Mesenchymal stem cell (in vitro differentiated cells and primary cell): ENCODE measurements around the gene DAP3.
"Not testable (repeated sequence)": the region's sequence is repeated elsewhere in the genome, so short reads cannot be mapped to it uniquely, and the experiment has no call there.

ENCODE experiments used
- DNase-seq: peaks from one replicate; pipeline ENCODE4 v3.0.0-alpha.2; 2013
- H2AFZ ChIP-seq: one replicate; pipeline ENCODE4 v1.6.1; 2013; ENCODE audit warnings: low read depth, mild to moderate bottlenecking, control low read depth, inconsistent platforms, low read length, moderate library complexity
- H2AK5ac ChIP-seq: 2 replicates; pipeline ENCODE4 v1.6.1; 2013; ENCODE audit warnings: low read length, moderate library complexity, mild to moderate bottlenecking, inconsistent platforms; ENCODE audit not compliant: severe bottlenecking
- H2BK120ac ChIP-seq: one replicate; pipeline ENCODE4 v1.6.1; 2013; ENCODE audit warnings: low read depth, mild to moderate bottlenecking, inconsistent platforms, low read length, moderate library complexity
- H2BK12ac ChIP-seq, 2 experiments: one replicate each; pipeline ENCODE4 v1.6.1; 2013; ENCODE audit warnings: inconsistent platforms in 2 of 2, low read length in 2 of 2, mild to moderate bottlenecking in 2 of 2, moderate library complexity in 2 of 2, control low read depth in 1 of 2
- H2BK15ac ChIP-seq: one replicate; pipeline ENCODE4 v1.6.1; 2013; ENCODE audit warnings: mild to moderate bottlenecking, low read depth, inconsistent platforms; ENCODE audit not compliant: poor library complexity, severe bottlenecking
- H2BK5ac ChIP-seq: 2 replicates; pipeline ENCODE4 v1.6.1; 2013; ENCODE audit warnings: low read depth, mild to moderate bottlenecking, low read length, control low read depth, inconsistent platforms; ENCODE audit not compliant: poor library complexity, severe bottlenecking
- H3K14ac ChIP-seq, 2 experiments: one replicate each; pipeline ENCODE4 v1.6.1; 2013; ENCODE audit warnings: inconsistent platforms in 2 of 2, low read length in 2 of 2, control low read depth in 1 of 2, mild to moderate bottlenecking in 1 of 2, moderate library complexity in 1 of 2
- H3K18ac ChIP-seq, 2 experiments: one replicate each; pipeline ENCODE4 v1.6.1; 2013; ENCODE audit warnings: inconsistent platforms in 2 of 2, low read length in 2 of 2, control low read depth in 1 of 2, low read depth in 1 of 2, mild to moderate bottlenecking in 1 of 2
- H3K23ac ChIP-seq, 2 experiments: one replicate each; pipeline ENCODE4 v1.6.1; 2013; ENCODE audit warnings: inconsistent platforms in 2 of 2, low read length in 2 of 2, mild to moderate bottlenecking in 2 of 2, moderate library complexity in 2 of 2, control low read depth in 1 of 2
- H3K27ac ChIP-seq: 2 replicates; pipeline ENCODE4 v1.5.1; 2013; ENCODE audit warnings: mild to moderate bottlenecking, moderate library complexity, low read length, control low read depth, inconsistent platforms; ENCODE audit not compliant: poor library complexity, severe bottlenecking
- H3K27me3 ChIP-seq, 2 experiments: 2 replicates each; pipeline versions ENCODE4 v1.6.1 to v1.7.0; 2013; ENCODE audit warnings: low read length in 2 of 2, mild to moderate bottlenecking in 2 of 2, moderate library complexity in 2 of 2, control low read depth in 1 of 2, inconsistent platforms in 1 of 2; ENCODE audit not compliant: control insufficient read depth in 1 of 2, insufficient read depth in 1 of 2
- H3K36me3 ChIP-seq, 2 experiments: 2 replicates each; pipeline versions ENCODE4 v1.6.1 to v1.7.0; 2013; ENCODE audit warnings: low read length in 2 of 2, control low read depth in 1 of 2, inconsistent platforms in 1 of 2, low read depth in 1 of 2, mild to moderate bottlenecking in 1 of 2; ENCODE audit not compliant: insufficient read depth in 2 of 2, control insufficient read depth in 1 of 2
- H3K4ac ChIP-seq, 2 experiments: one replicate each; pipeline ENCODE4 v1.6.1; 2013; ENCODE audit warnings: inconsistent platforms in 2 of 2, low read length in 2 of 2, mild to moderate bottlenecking in 2 of 2, moderate library complexity in 2 of 2, control low read depth in 1 of 2, low read depth in 1 of 2
- H3K4me1 ChIP-seq: 2 replicates; pipeline ENCODE4 v1.6.1; 2013; ENCODE audit warnings: low read depth, low read length, control low read depth; ENCODE audit not compliant: control insufficient read depth, insufficient read depth
- H3K4me2 ChIP-seq: 2 replicates; pipeline ENCODE4 v1.6.1; 2013; ENCODE audit warnings: low read length, mild to moderate bottlenecking, inconsistent platforms; ENCODE audit not compliant: poor library complexity, severe bottlenecking
- H3K4me3 ChIP-seq, 2 experiments: 2 replicates each; pipeline versions ENCODE4 v1.5.1 to v1.7.0; 2013; ENCODE audit warnings: low read length in 2 of 2, mild to moderate bottlenecking in 2 of 2, control low read depth in 1 of 2, low read depth in 1 of 2; ENCODE audit not compliant: insufficient read depth in 1 of 2
- H3K79me1 ChIP-seq: replicated peaks from 2 replicates; pipeline ENCODE4 v1.6.1; 2013; ENCODE audit warnings: mild to moderate bottlenecking, control low read depth, low read length, inconsistent platforms; ENCODE audit not compliant: poor library complexity, severe bottlenecking
- H3K9ac ChIP-seq: 2 replicates; pipeline ENCODE4 v1.7.0; 2013; ENCODE audit warnings: mild to moderate bottlenecking, low read length, moderate library complexity
- H3K9me3 ChIP-seq: 2 replicates; pipeline ENCODE4 v1.7.0; 2013; ENCODE audit warnings: mild to moderate bottlenecking, low read length; ENCODE audit not compliant: control insufficient read depth
- H4K8ac ChIP-seq: one replicate; pipeline ENCODE4 v1.6.1; 2013; ENCODE audit warnings: inconsistent platforms, mild to moderate bottlenecking, low read length, moderate library complexity
- H4K91ac ChIP-seq: one replicate; pipeline ENCODE4 v1.6.1; 2013; ENCODE audit warnings: mild to moderate bottlenecking, low read length, inconsistent platforms
- WGBS: methylation state at CpG from one replicate; pipeline ENCODE4 v1.1.7; 2013; ENCODE audit warnings: mixed read lengths; 5-methylcytosine and 5-hydroxymethylcytosine counted together

The DAP3 gene

GRCh38 chr1:155761736-155762405 lies 73.0 kb downstream of the DAP3 start:
- DNase-seq: no peak
- Histone ChIP-seq H3K9me3 (no peaks in the 10 kb centered on the region), H2AK5ac (no peak overlapping the region), H2BK120ac (no peak overlapping the region), H3K79me1 (peaks cover 14% of the 10 kb centered on the region), H3K36me3 (peaks cover 61 to 70% of the 10 kb centered on the region in 2 experiments), H3K23ac (no peak overlapping the region), H3K4ac (no peak overlapping the region), H4K8ac (no peak overlapping the region), H2BK12ac (no peak overlapping the region), H2AFZ (no peak overlapping the region), H2BK5ac (no peak overlapping the region), H3K18ac (no peak overlapping the region), H3K14ac (no peak overlapping the region), H3K4me1 (no peaks in the 10 kb centered on the region), H3K27ac (no peak overlapping the region), H3K9ac (no peak overlapping the region), H3K4me2 (no peak overlapping the region), H3K4me3 (no peak overlapping the region), H3K27me3 (no peaks in the 10 kb centered on the region), H2BK15ac (no peak overlapping the region), H4K91ac (no peak overlapping the region)
- over 99% methylated on average over 11 of the region's 11 CpGs for WGBS

- H3K4me2 ChIP-seq: not testable (repeated sequence)
- DNase-seq: peak; percentile 89
Observed at GRCh38 chr1:155763090-155763815, 74.4 kb downstream of the DAP3 start.

DNA sequence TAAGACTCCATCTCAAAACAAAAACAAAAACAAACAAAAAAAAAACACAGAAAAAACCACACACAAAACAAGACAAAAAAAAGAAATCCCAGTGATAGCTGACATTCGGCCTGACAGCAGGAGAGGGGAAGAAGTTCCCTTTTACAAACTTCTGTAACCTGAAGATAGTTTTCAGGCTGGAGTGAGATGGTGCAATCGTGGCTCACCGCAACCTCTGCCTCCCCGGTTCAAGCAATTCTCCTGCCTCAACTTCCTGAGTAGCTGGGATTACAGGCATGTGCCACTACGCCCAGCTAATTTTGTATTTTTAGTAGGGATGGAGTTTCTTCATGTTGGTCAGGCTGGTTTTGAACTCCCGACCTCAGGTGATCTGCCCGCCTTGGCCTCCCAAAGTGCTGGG lies 75.1 kb downstream of the DAP3 start:
- not testable (repeated sequence) for H3K18ac ChIP-seq, H3K4ac ChIP-seq, H2BK15ac ChIP-seq, H2BK5ac ChIP-seq, H2AFZ ChIP-seq, H3K4me3 ChIP-seq, H3K14ac ChIP-seq, H3K23ac ChIP-seq, H2AK5ac ChIP-seq, H3K27ac ChIP-seq, H2BK12ac ChIP-seq, H3K9me3 ChIP-seq, H3K4me2 ChIP-seq, H3K4me1 ChIP-seq, H4K8ac ChIP-seq, H4K91ac ChIP-seq, H3K79me1 ChIP-seq, DNase-seq, H2BK120ac ChIP-seq, H3K27me3 ChIP-seq
- WGBS: 99% methylated on average over 7 of the region's 7 CpGs
- Histone ChIP-seq H3K36me3 (peaks cover 55 to 71% of the 10 kb centered on the region in 2 experiments), H3K9ac (peak overlapping the region; percentile 42)

More at GRCh38 chr1:155763090-155763815, 74.4 kb downstream of the DAP3 start:
- H2BK5ac ChIP-seq, H3K4me1 ChIP-seq, H4K8ac ChIP-seq, H3K4ac ChIP-seq, H4K91ac ChIP-seq, H3K14ac ChIP-seq, H2BK120ac ChIP-seq, H2BK15ac ChIP-seq, H2AFZ ChIP-seq, H3K23ac ChIP-seq, H2BK12ac ChIP-seq, H2AK5ac ChIP-seq, H3K27me3 ChIP-seq, H3K27ac ChIP-seq, H3K18ac ChIP-seq, H3K9me3 ChIP-seq: not testable (repeated sequence)
- Histone ChIP-seq H3K9ac (peak overlapping the region; percentile 42), H3K36me3 (peaks cover 60 to 73% of the 10 kb centered on the region in 2 experiments), H3K79me1 (peaks cover 13% of the 10 kb centered on the region), H3K4me3 (peak overlapping the region in 1 of 2 experiments; percentile 42)
- WGBS: 93% methylated on average over 5 of the region's 6 CpGs

- not testable (repeated sequence) for H2BK15ac ChIP-seq, H3K14ac ChIP-seq, H3K4ac ChIP-seq, H3K9me3 ChIP-seq, H2BK12ac ChIP-seq, H3K4me3 ChIP-seq, H2BK120ac ChIP-seq, H3K23ac ChIP-seq, DNase-seq, H3K9ac ChIP-seq, H3K79me1 ChIP-seq, H2AK5ac ChIP-seq, H4K8ac ChIP-seq, H2BK5ac ChIP-seq, H2AFZ ChIP-seq, H3K18ac ChIP-seq, H3K4me1 ChIP-seq, H3K27ac ChIP-seq, H3K27me3 ChIP-seq, H4K91ac ChIP-seq, H3K4me2 ChIP-seq
- WGBS: 100% methylated on average over 1 of the region's 5 CpGs
- H3K36me3 ChIP-seq: peaks cover 60 to 78% of the 10 kb centered on the region in 2 experiments
Observed at GRCh38 chr1:155767399-155767989, 78.6 kb downstream of the DAP3 start.
